Measurements from ENCODE around the gene TNFRSF21.
"Not testable (repeated sequence)": the region's sequence is repeated elsewhere in the genome, so short reads cannot be mapped to it uniquely, and the experiment has no call there.

TNFRSF21 gene, protein sequence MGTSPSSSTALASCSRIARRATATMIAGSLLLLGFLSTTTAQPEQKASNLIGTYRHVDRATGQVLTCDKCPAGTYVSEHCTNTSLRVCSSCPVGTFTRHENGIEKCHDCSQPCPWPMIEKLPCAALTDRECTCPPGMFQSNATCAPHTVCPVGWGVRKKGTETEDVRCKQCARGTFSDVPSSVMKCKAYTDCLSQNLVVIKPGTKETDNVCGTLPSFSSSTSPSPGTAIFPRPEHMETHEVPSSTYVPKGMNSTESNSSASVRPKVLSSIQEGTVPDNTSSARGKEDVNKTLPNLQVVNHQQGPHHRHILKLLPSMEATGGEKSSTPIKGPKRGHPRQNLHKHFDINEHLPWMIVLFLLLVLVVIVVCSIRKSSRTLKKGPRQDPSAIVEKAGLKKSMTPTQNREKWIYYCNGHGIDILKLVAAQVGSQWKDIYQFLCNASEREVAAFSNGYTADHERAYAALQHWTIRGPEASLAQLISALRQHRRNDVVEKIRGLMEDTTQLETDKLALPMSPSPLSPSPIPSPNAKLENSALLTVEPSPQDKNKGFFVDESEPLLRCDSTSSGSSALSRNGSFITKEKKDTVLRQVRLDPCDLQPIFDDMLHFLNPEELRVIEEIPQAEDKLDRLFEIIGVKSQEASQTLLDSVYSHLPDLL

DNA sequence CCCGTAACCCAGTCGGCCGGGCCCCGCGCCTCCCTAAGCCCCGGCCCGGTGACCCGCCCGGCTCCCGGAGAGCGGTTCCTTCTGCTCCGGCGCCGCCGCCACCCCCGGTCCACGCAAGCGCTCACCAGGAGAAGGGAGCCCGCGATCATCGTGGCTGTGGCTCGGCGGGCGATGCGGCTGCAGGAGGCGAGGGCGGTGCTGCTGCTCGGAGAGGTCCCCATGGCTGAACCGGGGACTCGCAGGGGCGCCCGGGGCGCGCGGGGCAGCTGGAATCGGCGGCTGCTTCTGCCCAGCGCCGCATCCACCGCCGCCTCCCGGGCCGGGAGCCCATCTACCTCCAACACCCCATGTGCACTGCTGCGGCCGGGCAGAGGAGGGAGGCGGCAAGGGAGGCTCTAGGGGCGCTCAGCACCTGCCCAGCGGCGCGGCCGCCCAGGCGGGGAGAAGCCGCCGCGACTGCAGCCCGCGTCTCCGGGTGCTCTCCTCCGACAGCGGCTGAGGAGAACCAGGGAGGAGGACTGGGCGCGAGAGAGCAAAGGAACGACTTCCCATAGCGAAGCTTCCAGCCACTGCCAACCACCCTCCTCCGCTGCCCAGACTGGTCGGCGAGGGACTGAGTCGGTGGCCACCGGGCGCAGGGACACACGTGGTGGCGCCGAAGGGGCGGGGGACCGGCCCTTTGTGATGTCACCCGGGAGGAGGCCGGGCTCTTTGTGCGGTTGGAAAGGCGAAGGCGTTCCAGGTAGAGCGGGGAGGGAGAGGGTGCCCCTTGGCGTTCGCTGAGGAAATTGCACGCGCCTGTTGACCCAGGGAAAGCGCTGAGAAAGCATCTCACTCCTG is at the start of gene TNFRSF21:
Gene TNFRSF21 (minus strand): TSS at position 615 of the 840 bp plus-strand sequence. CDS start 394 bp downstream, at position 221.
- peak; percentile 34 to 47 for DNase-seq (ENCODE audit: low read depth in 2 of 2)

DNA sequence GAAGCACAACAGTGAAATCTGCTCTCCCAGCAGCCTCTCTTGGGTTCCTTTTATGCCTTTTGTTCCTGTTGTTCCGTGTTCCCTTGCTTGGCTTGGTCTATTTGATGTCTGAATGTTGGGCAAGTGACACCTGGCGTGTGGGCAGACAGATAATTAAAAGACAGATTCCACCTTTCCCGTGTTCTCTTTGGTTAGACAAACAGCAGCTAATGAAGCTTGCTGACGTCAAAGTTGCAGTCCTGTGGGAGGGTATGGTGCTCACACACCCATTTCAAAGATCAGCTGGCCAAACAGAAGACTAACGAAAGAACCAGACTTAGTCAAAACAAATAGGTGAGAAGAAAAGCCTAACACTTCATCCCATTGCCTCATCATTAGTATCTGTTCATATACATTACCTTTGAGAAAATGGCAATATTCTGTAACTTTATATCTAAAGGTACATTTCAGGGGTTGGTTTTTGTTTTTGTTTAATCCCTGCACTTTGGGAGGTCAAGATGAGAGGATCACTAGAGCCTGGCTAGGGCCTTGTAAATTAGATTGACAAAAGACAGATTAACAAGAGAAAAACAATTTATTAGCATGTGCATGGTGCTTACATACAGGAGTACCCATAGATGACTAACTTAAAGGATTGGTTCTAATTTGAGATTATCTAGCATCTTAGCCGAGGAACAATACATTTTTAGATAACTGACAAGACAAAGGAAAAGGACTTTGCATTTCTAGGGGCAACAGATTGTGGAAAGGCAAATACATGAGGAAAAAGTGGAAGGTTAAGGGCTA is 48.9 kb upstream of the TNFRSF21 start:
- no peak for DNase-seq (ENCODE audit: low read depth in 2 of 2)

DNA sequence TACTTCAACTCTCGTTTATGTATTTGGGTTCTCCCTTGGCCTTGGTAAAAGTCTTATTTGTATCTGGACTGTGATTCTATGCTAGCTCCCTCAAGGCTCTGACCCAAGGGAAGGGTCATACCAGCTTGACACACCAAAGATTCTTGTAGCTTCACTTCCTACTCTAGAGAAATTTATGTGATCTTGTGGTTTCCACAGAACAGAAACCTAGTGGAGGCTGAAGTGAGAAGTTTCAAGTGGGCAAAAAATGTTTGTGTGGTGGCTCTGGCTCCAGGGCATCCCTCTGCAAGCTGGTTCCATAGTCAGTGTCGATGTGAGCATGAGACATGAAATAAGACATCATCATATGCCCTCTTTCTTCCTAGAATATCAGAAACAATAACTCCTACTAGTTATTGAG is 48.1 kb upstream of the TNFRSF21 start:
- no peak for DNase-seq (ENCODE audit: low read depth in 2 of 2)

DNA sequence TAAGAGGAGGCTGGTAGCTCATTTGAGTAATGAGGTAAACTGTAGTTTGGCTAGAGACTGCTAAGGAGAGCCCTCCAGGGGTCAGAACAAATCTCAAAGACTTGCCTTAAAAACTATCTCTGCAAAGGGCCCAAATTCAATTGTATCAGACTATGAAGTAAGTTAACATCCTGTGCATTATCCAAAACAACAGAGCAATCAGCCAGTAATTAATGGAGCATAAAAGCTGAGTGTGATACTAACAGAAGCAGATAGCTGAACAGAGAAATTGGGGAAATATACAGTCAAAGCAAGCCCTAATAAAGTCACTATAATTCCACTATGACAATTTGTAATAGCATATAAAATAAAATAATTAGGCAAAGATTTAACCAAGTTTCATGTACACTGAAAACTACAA is 45.8 kb upstream of the TNFRSF21 start:
- DNase-seq (ENCODE audit: low read depth in 2 of 2) = no peak

DNA sequence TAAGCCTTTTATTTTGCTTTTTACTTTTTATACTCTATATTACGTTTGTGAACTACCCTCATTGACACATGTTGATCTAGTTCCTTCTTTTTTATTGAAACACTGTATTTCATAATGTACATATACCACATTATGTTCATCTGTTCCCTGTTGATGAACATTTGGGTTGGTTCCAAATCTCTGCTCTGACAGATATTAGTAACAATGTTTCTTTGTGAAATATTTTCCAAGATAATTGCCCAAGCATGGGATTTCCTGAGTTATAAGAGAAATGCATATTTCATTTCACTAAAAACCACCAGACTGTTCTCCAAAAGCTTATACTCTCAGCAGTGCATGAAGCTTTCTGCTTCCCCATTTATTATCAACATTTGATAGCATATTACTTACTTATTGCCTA is 44.2 kb upstream of the TNFRSF21 start:
- no peak for DNase-seq (ENCODE audit: low read depth in 2 of 2)

DNA sequence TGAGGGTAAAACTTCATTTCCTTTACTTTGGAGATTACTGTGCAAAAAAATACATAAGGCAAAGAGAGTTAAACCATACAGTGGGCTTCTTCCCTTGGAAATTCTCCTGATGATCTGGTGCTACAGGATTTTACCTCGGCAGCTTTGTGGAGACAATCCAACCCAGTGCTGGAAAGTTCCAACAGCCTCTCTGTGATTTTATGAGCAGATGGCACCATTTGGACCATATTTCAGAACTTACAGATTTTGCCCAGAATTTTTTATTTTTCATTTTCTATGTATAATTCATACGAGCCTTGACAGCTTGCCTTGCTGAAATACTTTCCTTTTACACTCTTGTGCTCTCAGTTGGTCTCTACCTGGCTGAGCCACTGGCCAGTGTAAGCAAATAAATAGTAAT is 43.3 kb upstream of the TNFRSF21 start:
- no peak for DNase-seq (ENCODE audit: low read depth in 2 of 2)

DNA sequence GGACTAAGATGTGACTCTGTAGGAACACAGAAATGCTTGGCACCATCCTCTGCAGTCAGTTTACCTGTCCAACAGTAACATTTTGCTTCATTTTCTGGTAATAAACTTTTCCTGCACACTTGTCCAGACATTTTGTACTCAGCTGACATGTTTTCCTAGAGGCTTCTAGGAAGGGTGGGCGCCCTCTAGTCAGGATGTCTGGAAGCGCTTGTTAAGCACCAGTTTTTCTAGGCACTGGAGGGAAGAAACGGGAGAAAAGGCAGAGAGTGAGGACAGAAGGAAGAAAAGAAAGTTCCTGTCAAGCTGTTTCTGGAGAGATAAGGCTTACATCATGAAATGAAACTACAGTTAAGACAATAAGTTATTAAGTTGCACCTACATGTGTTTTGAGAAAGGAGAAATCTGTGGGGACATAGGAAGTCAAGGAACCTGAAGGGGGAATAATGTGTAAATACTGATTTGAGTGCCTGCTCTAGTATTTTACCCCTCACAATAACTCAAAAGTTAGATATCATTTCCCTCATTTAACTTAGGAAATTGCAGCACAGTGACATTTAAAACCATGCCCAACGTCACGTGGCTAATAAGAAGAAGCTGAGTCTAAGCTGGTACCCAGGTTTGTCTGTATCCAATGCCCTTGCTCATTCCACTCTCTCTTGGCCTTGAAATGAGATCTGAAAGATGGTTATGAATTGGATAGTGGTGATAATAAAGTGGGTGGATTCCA is 42.7 kb upstream of the TNFRSF21 start:
- no peak for DNase-seq (ENCODE audit: low read depth in 2 of 2)

DNA sequence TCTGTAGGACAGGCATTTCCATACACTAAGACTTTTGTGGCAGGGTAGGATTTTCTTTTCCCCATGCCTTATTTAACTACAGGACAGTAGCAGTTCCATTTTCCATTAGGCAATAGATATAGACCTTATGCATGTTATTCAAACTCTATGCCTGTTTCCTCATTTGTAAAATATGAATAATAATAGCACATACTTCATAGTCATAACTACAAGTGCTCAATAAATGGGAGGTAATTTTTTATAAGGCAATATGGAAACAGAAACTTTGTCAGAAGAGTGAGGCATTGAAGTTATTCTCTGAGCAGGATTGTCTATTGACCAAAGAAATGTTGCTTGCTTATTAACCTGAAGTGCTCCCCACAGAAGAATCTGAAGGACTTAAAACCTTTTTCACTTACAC is 41.9 kb upstream of the TNFRSF21 start:
- no peak for DNase-seq (ENCODE audit: low read depth in 2 of 2)

DNA sequence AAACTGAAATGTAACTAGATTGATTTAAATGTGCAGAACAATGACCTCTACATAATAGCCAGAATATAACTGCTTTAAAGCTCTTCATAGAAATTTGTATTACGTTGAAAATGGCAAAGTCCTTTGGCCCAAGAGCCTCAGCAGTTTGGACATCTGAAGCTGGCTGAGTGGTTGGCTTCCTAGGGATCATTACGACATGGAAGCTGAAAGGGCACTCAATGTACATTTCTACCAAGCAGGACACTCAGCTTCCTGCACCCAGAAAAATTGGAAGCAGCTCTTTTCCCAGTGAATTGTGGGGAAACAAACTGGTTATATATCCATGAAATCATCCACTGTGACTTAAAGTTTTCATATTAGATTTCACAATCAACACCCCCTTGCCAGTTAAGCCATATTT is 40.2 kb upstream of the TNFRSF21 start:
- DNase-seq (ENCODE audit: low read depth in 2 of 2) = no peak

DNA sequence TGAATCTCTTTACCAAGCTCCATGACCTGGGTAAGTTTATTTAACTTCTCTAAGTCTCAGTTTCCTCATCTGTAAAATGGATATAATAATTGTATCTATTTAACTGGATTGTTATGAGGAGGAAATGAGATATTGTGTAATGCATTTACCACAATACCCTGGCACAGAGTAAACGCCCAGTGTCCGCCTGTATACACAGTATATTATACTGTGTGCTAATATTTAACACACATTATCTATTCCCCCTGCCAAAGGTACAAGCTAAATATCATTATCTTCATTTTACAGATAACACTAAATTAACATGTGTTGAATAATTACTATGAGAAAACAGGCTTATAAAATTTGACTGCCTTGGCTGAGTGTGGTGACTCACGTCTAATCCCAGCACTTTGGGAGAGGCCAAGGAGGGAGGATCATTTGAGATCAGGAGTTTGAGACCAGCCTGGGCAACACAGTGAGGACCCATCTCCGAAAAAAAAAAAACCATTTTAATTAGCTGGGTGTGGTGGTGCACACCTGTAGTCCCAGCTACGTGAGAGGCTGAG is 38.7 kb upstream of the TNFRSF21 start:
- DNase-seq (ENCODE audit: low read depth in 2 of 2) = no peak

DNA sequence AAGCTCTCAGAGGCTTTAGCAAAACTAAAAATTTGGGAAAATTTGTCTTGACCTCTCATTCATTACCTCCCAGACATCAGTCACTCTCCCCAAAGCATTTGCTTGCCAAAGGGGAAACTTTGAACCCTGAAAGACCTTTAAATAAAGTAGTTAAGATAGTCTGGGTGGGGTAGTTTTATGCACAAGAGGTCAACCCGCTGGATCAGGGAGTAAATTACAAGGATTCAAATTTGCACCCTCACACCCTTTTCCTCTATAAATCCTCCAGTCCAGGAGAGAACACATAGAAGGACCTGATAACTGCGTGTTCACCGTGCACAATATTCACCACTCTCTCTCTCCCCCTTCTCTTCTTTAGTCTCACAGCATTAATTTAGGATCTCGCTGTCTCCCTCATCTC is 36.1 kb upstream of the TNFRSF21 start:
- no peak for DNase-seq (ENCODE audit: low read depth in 2 of 2)

DNA sequence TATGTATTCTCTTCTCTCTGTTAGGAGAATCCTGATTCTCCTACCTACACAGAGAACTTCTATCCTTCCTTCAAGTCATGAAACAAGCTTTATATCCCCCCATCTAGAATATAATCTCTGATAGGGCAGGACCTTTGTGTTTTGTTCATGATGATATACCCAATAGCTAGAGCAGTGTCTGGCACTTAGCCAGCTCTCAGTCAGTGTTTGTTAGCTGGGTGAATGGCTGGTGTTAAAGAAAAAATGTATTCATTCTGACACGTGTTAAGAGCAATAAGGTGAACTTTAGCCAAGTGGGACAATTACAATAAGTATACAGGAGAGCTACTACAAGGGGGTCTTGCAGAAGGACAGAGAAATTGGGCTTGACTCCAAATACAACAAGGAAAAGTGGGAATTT is 34.3 kb upstream of the TNFRSF21 start:
- no peak for DNase-seq (ENCODE audit: low read depth in 2 of 2)

DNA sequence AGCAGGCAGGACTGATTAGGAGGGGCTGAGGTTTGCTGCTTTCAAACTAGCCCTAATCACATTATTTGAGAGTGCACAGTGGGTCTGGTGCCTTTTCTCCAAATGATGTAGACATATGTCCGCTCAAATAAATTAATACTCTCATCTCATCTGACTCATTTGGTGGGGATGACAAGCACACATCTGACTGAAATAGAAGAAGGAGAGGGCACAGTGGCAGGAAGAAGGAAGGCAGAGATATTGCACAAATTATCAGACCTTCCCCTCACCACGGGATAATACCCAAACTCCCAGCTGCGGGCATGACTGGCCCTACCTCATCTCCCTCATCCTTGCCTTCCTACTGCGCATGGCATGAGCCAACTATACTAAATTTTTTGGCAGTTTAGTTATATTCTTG is 33.9 kb upstream of the TNFRSF21 start:
- DNase-seq (ENCODE audit: low read depth in 2 of 2) = no peak

DNA sequence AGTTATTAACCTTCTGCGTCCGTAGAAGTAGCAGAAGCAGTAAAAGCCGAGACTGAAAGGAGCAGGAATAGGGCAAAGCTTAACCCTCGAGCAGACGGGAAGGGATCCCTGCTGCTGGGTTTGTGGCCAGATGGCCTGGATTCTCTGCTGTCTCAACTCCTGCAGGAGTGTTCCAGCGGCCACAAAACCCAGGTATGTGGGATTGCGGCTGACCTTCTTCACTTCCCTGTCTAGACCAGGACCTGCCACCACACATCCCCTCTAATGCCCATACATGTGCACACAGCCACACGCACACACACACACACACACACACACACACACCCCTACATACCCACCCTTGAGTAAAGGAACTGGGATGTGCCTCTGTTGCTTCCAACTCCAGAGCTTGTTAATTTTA is 33.1 kb upstream of the TNFRSF21 start:
- DNase-seq (ENCODE audit: low read depth in 2 of 2) = no peak

DNA sequence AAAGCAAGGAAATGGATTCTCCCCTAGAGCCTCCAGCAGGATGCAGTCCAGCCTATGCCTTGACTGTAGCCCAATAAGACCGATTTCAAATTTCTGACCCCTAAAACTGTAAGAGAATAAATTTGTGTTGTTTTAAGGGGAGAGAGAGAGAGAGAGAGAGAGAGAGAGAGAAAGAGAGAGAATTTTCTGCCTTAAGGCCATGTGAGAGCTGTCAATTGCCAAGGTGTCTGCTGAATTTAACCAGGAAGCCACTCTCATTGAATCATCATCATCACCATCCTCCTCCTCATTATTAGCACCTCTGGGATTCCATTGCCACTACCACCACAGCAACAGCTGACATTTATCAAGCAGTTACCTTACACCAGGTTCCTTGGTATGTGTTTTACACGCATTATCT is 27.8 kb upstream of the TNFRSF21 start:
- DNase-seq (ENCODE audit: low read depth in 2 of 2) = no peak

DNA sequence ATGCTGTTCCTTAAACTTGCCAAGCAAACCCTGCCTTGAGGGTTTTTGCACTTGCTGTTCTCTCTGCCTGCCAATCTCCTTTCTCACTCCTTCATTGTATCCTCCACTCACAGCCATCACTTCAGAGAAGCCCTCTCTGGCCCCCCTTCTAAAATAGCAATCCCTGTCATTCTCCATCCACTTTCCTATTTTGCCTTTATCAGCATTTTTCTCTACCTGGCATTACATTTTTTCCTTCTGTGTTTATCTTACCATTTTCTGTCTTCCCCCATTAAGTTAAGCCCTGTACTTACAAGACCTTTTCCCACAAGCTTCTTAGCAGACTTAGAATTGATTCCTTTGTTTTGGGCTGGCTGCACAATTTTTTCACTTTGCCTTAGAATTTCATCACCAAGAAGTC is 26.6 kb upstream of the TNFRSF21 start:
- no peak for DNase-seq (ENCODE audit: low read depth in 2 of 2)

DNA sequence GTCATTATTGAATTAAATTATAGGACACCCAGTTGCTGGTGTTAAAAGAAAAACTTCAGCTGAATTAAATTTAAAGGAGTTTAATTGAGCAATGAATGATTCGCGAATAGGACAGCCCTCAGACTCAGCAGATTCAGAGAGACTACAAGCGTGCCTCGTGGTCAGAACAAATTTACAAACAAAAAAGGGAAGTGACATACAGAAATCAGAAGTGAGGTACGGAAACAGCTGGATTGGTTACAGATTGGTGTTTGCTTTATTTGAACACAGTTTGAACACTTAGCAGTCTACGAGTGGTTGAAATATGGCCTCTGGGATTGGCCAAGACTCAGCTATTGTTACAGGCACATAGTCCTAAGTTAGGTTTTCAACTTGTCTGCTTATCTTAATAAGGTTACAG is 25.8 kb upstream of the TNFRSF21 start:
- no peak for DNase-seq (ENCODE audit: low read depth in 2 of 2)

DNA sequence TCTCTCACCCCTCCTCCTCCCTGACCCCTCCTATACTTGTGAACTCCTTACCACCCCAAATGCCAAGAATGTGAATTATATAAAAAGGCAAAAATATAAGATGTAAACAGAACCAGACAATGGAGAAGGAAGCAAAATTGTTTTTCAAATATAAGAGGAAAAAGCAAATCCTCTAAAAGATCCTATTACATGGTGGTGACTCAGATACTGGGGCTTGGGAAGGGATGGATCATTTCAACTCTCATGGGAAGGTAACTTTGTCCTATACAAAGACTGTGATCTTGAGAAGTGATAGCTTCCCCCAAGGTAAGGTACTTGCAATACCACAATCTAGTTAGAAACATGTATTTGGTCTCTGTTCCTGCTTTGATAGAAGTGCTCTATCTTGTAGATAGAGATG is 24.6 kb upstream of the TNFRSF21 start:
- DNase-seq (ENCODE audit: low read depth in 2 of 2) = no peak

DNA sequence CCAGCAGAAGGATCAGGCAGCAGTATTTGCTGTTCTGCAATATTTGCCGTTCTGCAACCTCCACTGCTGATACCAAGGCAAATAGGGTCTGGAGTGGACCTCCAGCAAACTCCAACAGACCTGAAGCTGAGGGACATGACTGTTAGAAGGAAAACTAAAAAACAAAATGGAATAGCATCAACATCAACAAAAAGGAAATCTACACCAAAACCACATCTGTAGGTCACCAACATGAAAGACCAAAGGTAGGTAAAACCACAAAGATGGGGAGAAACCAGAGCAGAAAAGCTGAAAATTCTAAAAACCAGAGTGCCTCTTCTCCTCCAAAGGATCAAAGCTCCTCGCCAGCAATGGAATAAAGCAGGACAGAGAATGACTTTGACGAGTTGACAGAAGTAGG is 18.9 kb upstream of the TNFRSF21 start:
- DNase-seq (ENCODE audit: low read depth in 2 of 2) = not testable (repeated sequence)

DNA sequence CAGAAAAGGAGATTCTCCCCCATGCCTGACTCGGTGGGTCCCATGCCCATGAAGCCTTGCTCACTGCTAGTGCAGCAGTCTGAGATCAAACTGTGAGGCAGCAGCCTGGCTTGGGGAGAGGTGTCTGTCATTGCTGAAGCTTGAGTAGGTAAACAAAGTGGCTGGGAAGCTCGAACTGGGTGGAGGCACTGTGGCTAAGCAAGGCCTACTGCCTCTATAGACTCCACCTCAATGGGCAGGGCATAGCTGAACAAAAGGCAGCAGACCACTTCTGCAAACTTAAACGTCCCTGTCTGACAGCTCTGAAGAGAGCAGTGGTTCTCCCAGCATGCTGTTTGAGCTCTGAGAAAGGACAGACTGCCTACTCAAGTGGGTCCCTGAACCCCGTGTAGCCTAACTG is 18.4 kb upstream of the TNFRSF21 start:
- not testable (repeated sequence) for DNase-seq (ENCODE audit: low read depth in 2 of 2)

DNA sequence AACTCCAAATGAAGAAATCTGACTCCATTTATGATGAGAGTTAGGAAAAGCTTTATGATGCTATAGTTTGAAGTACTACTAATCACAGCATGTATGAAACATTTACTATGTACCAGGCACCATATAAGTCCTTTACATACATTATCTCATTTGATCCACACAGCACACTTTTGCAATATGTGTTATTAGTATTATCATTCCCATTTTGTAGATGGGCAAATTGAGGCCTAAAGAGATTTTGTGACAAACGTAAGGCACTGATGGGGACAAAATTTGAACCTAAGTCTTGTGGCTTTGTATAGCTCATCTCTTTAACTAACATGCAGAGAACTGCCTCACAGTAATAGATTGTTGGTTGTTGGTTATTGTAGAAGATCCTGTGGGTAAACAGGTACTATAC is 14.2 kb upstream of the TNFRSF21 start:
- DNase-seq (ENCODE audit: low read depth in 2 of 2) = no peak

All from stimulated activated CD8-positive, alpha-beta memory T cell treated with anti-CD3 and anti-CD28 coated beads, Interleukin-7, amount 100 ng/mL, for 1 hour (primary cell).